ENCODE results near the gene STAP2.
"Not testable (repeated sequence)": the region's sequence is repeated elsewhere in the genome, so short reads cannot be mapped to it uniquely, and the experiment has no call there.

The STAP2 gene

GRCh38 chr19:4279530-4280422, 58.9 kb downstream of the STAP2 start:
- no peak overlapping the region for H3K4me3 ChIP-seq (replicated peaks; ENCODE audit: low read depth, low read length)
- DNase-seq (ENCODE audit: extremely low read depth, insufficient read length) = no peak
- no peaks in the 10 kb centered on the region; the same call in 1 of the 2 replicates for H3K27me3 ChIP-seq (replicated peaks; ENCODE audit: control insufficient read depth, insufficient read depth, low read length)
- TF ChIP-seq CTCF (IDR thresholded peaks at IDR 0.05; ENCODE audit: insufficient read depth, low read length, poor library complexity, severe bottlenecking) = no peak
- H3K36me3 ChIP-seq (ENCODE audit: control insufficient read depth, insufficient read depth, low read length) = no peaks in the 10 kb centered on the region

- Histone ChIP-seq H3K27me3 (replicated peaks; ENCODE audit: control insufficient read depth, insufficient read depth, low read length) (no peaks in the 10 kb centered on the region; the same call in 1 of the 2 replicates), H3K36me3 (ENCODE audit: control insufficient read depth, insufficient read depth, low read length) (no peaks in the 10 kb centered on the region), H3K4me3 (replicated peaks; ENCODE audit: low read depth, low read length) (no peak overlapping the region)
- DNase-seq (ENCODE audit: extremely low read depth, insufficient read length) = no peak
- no peak for TF ChIP-seq CTCF (IDR thresholded peaks at IDR 0.05; ENCODE audit: insufficient read depth, low read length, poor library complexity, severe bottlenecking)
Measured at GRCh38 chr19:4279267-4279529, 59.4 kb downstream of the STAP2 start.

- Histone ChIP-seq H3K36me3 (ENCODE audit: control insufficient read depth, insufficient read depth, low read length) (no peaks in the 10 kb centered on the region), H3K4me3 (replicated peaks; ENCODE audit: low read depth, low read length) (no peak within 1 kb of the TSS), H3K27me3 (replicated peaks; ENCODE audit: control insufficient read depth, insufficient read depth, low read length) (no peaks in the 10 kb centered on the region; the same call in 1 of the 2 replicates)
- TF ChIP-seq CTCF (IDR thresholded peaks at IDR 0.05; ENCODE audit: insufficient read depth, low read length, poor library complexity, severe bottlenecking) = no peak
- no peak for DNase-seq (ENCODE audit: extremely low read depth, insufficient read length)
Measured at GRCh38 chr19:4278419-4279266, 60.0 kb downstream of the STAP2 start, which contains the start of gene SHD. Gene SHD, plus strand, starts transcription at chr19:4279266. Its CDS starts 798 bp downstream, at chr19:4280064.

- H3K4me3 ChIP-seq (replicated peaks; ENCODE audit: low read depth, low read length) = no peak overlapping the region
- no peaks in the 10 kb centered on the region; the same call in 1 of the 2 replicates for H3K36me3 ChIP-seq (ENCODE audit: control insufficient read depth, insufficient read depth, low read length)
- no peak for DNase-seq (ENCODE audit: extremely low read depth, insufficient read length)
- no peaks in the 10 kb centered on the region; the same call in 1 of the 2 replicates for H3K27me3 ChIP-seq (replicated peaks; ENCODE audit: control insufficient read depth, insufficient read depth, low read length)
- no peak for TF ChIP-seq CTCF (IDR thresholded peaks at IDR 0.05; ENCODE audit: insufficient read depth, low read length, poor library complexity, severe bottlenecking)
Measured at GRCh38 chr19:4278010-4278409, 60.6 kb downstream of the STAP2 start.

GRCh38 chr19:4277191-4277696, 61.4 kb downstream of the STAP2 start:
- Histone ChIP-seq H3K27me3 (replicated peaks; ENCODE audit: control insufficient read depth, insufficient read depth, low read length) (no peaks in the 10 kb centered on the region; the same call in 1 of the 2 replicates), H3K4me3 (replicated peaks; ENCODE audit: low read depth, low read length) (no peak overlapping the region), H3K36me3 (ENCODE audit: control insufficient read depth, insufficient read depth, low read length) (no peaks in the 10 kb centered on the region; the same call in 1 of the 2 replicates)
- no peak for TF ChIP-seq CTCF (IDR thresholded peaks at IDR 0.05; ENCODE audit: insufficient read depth, low read length, poor library complexity, severe bottlenecking)
- no peak for DNase-seq (ENCODE audit: extremely low read depth, insufficient read length)

- not testable (repeated sequence) for H3K36me3 ChIP-seq (ENCODE audit: control insufficient read depth, insufficient read depth, low read length); H3K4me3 ChIP-seq (replicated peaks; ENCODE audit: low read depth, low read length); H3K27me3 ChIP-seq (replicated peaks; ENCODE audit: control insufficient read depth, insufficient read depth, low read length); DNase-seq (ENCODE audit: extremely low read depth, insufficient read length)
Measured at GRCh38 chr19:4274321-4274686, 64.3 kb downstream of the STAP2 start.

Measured in GM06990 (cell line).